SU-DHL-6 (cell line): ENCODE data around the gene CRK.

Source experiments
- EZH2phosphoT487 ChIP-seq: fragments of 200-600 bp; sonication (generic), shearing (Covaris generic); conservative IDR thresholded peaks from 2 replicates; pipeline ENCODE4 v1.6.1; 2018; ENCODE audit warnings: mild to moderate bottlenecking, antibody characterized with exemption, low read length, moderate library complexity, mixed read lengths
- TF ChIP-seq, protein P1 (sequence below): fragments of 200-600 bp; sonication (generic); IDR thresholded peaks from one replicate; pipeline ENCODE4 v1.5.1; 2017; ENCODE audit warnings: antibody characterized with exemption, mild to moderate bottlenecking, low read length, moderate library complexity; ENCODE audit not compliant: insufficient read depth, poor library complexity, severe bottlenecking

GRCh38 chr17:1471490-1471889 is 15.5 kb upstream of the CRK start:
- TF ChIP-seq, protein P1, sequence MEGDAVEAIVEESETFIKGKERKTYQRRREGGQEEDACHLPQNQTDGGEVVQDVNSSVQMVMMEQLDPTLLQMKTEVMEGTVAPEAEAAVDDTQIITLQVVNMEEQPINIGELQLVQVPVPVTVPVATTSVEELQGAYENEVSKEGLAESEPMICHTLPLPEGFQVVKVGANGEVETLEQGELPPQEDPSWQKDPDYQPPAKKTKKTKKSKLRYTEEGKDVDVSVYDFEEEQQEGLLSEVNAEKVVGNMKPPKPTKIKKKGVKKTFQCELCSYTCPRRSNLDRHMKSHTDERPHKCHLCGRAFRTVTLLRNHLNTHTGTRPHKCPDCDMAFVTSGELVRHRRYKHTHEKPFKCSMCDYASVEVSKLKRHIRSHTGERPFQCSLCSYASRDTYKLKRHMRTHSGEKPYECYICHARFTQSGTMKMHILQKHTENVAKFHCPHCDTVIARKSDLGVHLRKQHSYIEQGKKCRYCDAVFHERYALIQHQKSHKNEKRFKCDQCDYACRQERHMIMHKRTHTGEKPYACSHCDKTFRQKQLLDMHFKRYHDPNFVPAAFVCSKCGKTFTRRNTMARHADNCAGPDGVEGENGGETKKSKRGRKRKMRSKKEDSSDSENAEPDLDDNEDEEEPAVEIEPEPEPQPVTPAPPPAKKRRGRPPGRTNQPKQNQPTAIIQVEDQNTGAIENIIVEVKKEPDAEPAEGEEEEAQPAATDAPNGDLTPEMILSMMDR: no peak
- TF ChIP-seq EZH2phosphoT487: no peak
